Upper lobe of left lung (tissue), 6 donors: ENCODE results near the gene TBC1D4. TPM values are rescaled to one million over a fixed set of nuclear protein-coding genes. Genes with fewer than 3 reads are reported as not detected.

ENCODE experiments used
- ATAC-seq, 2 donors: fragments of 200-7000 bp; cut with Tn5 transposase; one replicate each; pipeline ENCODE4 v1.9.1; 2022; ENCODE audit warnings: mild to moderate bottlenecking in 2 of 2, moderate library complexity in 2 of 2; ENCODE audit not compliant: low FRiP score in 2 of 2
- DNase-seq, 2 donors: peaks; one replicate each; pipeline ENCODE4 v3.0.0-alpha.2; 2019 to 2020
- H3K27ac ChIP-seq, 4 donors: fragments of 200-600 bp; sonication (generic); one replicate each; pipeline ENCODE4 v1.5.1; 2016 to 2019
- H3K27me3 ChIP-seq, 4 donors: fragments of 200-600 bp; sonication (generic); one replicate each; pipeline ENCODE4 v1.5.1; 2017 to 2019
- H3K36me3 ChIP-seq, 4 donors: fragments of 200-600 bp; sonication (generic); one replicate each; pipeline ENCODE4 v1.5.1; 2016 to 2019
- H3K4me1 ChIP-seq, 4 donors: fragments of 200-600 bp; sonication (generic); one replicate each; pipeline ENCODE4 v1.5.1; 2018 to 2019
- H3K4me3 ChIP-seq, 4 donors: fragments of 200-600 bp; sonication (generic); one replicate each; pipeline ENCODE4 v1.5.1; 2017 to 2019; ENCODE audit warnings: mild to moderate bottlenecking in 2 of 4, moderate library complexity in 1 of 4
- H3K9me3 ChIP-seq, 4 donors: fragments of 200-600 bp; sonication (generic); one replicate each; pipeline ENCODE4 v1.5.1; 2018 to 2019
- EP300 ChIP-seq, 4 donors: sonication (generic); formaldehyde crosslinking; IDR thresholded peaks; one replicate each; pipeline ENCODE4 v1.5.1; 2017; ENCODE audit warnings: antibody characterized with exemption in 4 of 4, control low read depth in 2 of 4
- POLR2A ChIP-seq, 4 donors: fragments of 450-650 bp; IDR thresholded peaks; one replicate each; pipeline ENCODE4 v1.5.1; 2016 to 2017; ENCODE audit warnings: antibody characterized with exemption in 4 of 4, mild to moderate bottlenecking in 2 of 4
- POLR2AphosphoS5 ChIP-seq, 2 donors: sonication (generic); formaldehyde crosslinking; IDR thresholded peaks; one replicate each; pipeline ENCODE4 v1.5.1; 2017; ENCODE audit warnings: antibody characterized with exemption in 2 of 2
- WGBS, 2 donors: methylation state at CpG; one replicate each; pipeline ENCODE4 v1.1.5; 2017 to 2018; 5-methylcytosine and 5-hydroxymethylcytosine counted together
- total RNA-seq, 6 donors: library from RNA; depleted of rRNA in 4 of 6; stranded (reverse); fragments of >200 nt in 4 of 6; gene quantifications; one replicate each; pipeline versions ENCODE4 v1.1.0 to v1.2.1, GENCODE V29; 2016 to 2021
- TF ChIP-seq, protein P1 (sequence below), 6 experiments: fragments of 450-650 bp in 4 of 6; fragments of 200-600 bp in 2 of 6; sonication (generic) in 2 of 6; IDR thresholded peaks; one replicate each; pipeline ENCODE4 v1.5.1; 2016 to 2019; ENCODE audit warnings: antibody characterized with exemption in 6 of 6
- donor health status: DM: no; HTN: no; CAD: no; lungs with moderate emphysema.
- donor health status: DM: no; HTN: yes; CAD: no; lungs with severe emphysema.

The TBC1D4 gene
- total RNA-seq, 6 donors from 2014 or later, result 26.1 to 97.4 (median 30.7) TPM

DNA sequence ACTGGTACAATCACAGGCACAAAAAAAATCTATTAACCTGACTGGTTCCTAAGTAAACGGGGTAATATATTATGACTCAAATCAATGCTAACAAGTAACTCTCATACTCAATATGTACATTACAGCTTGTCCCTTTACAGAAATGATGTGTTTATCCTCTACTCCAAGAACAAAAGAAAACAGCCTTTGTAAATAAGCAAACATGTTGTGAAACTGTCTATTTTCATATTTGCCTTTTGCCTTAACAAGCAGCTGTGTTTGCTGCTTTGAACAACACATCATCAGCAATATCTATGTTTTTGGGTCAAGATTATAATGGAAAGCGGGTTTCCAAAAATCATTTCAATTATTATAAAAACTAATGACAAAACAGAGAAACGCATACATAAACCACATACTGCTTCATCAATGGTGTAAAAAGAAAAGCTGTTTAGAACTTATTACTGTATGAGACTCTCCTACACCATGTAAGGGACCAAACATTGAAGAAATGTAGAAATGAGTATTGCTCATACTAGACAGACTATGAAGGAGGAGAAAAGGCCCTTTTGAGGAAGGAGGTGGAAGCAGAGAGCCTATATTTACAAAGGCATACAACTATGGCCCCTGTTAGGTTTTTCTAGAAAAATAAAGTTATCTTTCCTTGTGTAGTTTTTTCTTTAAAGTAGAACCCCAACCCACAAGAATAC is 14.8 kb downstream of the TBC1D4 start:
- DNase-seq, result no peak
- Histone ChIP-seq H3K27ac (no peak overlapping the region), H3K36me3 (no peaks in the 10 kb centered on the region), H3K4me1 (no peaks in the 10 kb centered on the region), H3K4me3 (no peak overlapping the region), H3K27me3 (no peaks in the 10 kb centered on the region), H3K9me3 (no peaks in the 10 kb centered on the region)
- no peak for ATAC-seq
- 76 to 85% methylated on average over 3 of the region's 3 CpGs for WGBS, 2 donors
- no peak for TF ChIP-seq POLR2A (IDR thresholded peaks at IDR 0.05)
- no peak for TF ChIP-seq EP300 (IDR thresholded peaks at IDR 0.05)
- TF ChIP-seq POLR2AphosphoS5 (IDR thresholded peaks at IDR 0.05), result no peak
- TF ChIP-seq, protein P1, sequence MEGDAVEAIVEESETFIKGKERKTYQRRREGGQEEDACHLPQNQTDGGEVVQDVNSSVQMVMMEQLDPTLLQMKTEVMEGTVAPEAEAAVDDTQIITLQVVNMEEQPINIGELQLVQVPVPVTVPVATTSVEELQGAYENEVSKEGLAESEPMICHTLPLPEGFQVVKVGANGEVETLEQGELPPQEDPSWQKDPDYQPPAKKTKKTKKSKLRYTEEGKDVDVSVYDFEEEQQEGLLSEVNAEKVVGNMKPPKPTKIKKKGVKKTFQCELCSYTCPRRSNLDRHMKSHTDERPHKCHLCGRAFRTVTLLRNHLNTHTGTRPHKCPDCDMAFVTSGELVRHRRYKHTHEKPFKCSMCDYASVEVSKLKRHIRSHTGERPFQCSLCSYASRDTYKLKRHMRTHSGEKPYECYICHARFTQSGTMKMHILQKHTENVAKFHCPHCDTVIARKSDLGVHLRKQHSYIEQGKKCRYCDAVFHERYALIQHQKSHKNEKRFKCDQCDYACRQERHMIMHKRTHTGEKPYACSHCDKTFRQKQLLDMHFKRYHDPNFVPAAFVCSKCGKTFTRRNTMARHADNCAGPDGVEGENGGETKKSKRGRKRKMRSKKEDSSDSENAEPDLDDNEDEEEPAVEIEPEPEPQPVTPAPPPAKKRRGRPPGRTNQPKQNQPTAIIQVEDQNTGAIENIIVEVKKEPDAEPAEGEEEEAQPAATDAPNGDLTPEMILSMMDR (IDR thresholded peaks at IDR 0.05), result no peak

DNA sequence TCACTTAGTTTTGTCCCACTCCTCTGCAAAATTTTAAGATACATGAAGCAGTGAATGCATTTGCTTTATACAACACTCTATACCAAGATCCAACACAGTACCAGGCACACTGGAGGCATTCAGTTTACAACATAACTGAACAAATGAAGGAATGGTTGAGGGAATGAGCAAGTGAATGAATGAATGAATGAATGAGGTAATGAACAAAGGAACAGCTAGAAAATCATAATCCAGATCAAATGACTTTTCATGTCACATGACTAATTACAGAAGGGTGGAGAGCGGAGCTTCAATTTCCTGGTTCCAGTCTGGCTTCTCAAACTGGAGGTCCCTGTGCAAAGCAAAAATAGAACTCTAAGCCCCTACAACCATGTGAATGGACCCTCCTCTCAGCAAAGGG is 16.7 kb downstream of the TBC1D4 start:
- Histone ChIP-seq H3K27ac (no peak overlapping the region), H3K4me3 (no peak overlapping the region), H3K4me1 (no peaks in the 10 kb centered on the region), H3K9me3 (no peaks in the 10 kb centered on the region), H3K27me3 (no peaks in the 10 kb centered on the region), H3K36me3 (no peaks in the 10 kb centered on the region)
- no peak for TF ChIP-seq EP300 (IDR thresholded peaks at IDR 0.05)
- TF ChIP-seq, protein P1 (IDR thresholded peaks at IDR 0.05), result no peak
- no peak for TF ChIP-seq POLR2AphosphoS5 (IDR thresholded peaks at IDR 0.05)
- no peak for TF ChIP-seq POLR2A (IDR thresholded peaks at IDR 0.05)
- 95 to 96% methylated on average over 1 of the region's 1 CpG for WGBS, 2 donors
- DNase-seq (no peak), ATAC-seq (no peak)

DNA sequence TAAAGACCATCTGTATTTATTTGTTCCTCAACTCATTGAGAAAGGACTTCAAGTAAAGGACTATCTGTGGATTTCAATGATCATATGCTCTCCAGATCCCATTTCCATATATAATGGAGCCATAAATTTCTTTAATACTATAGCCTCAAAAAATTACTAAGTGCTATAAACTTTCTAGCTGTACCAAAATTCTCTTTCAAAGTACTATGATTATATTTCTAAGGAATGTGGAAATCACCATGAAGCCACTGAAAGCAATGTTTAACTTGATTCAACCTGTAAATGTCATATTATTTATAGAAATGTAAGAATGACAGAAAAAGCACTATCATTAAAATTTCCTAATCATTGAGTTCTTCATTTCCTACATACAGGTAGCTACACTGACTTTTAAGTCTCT is 20.7 kb downstream of the TBC1D4 start:
- Histone ChIP-seq H3K36me3 (no peaks in the 10 kb centered on the region), H3K27ac (no peak overlapping the region), H3K27me3 (no peaks in the 10 kb centered on the region), H3K4me1 (peaks cover 0 to 4% (median 0%) of the 10 kb centered on the region in 4 donors), H3K9me3 (no peaks in the 10 kb centered on the region), H3K4me3 (no peak overlapping the region)
- TF ChIP-seq POLR2AphosphoS5 (IDR thresholded peaks at IDR 0.05), result no peak
- TF ChIP-seq, protein P1 (IDR thresholded peaks at IDR 0.05), result no peak
- TF ChIP-seq POLR2A (IDR thresholded peaks at IDR 0.05), result no peak
- TF ChIP-seq EP300 (IDR thresholded peaks at IDR 0.05), result no peak
- DNase-seq, result no peak
- no peak for ATAC-seq

GRCh38 chr13:75460644-75461043 is 21.3 kb downstream of the TBC1D4 start:
- no peak overlapping the region for H3K4me3 ChIP-seq
- no peaks in the 10 kb centered on the region for H3K27me3 ChIP-seq
- H3K4me1 ChIP-seq, result peaks cover 0 to 4% (median 0%) of the 10 kb centered on the region in 4 donors
- WGBS, 2 donors, result 76 to 78% methylated on average over 5 of the region's 5 CpGs
- H3K27ac ChIP-seq, result no peak overlapping the region
- no peaks in the 10 kb centered on the region for H3K9me3 ChIP-seq
- no peak for DNase-seq
- ATAC-seq, result no peak
- H3K36me3 ChIP-seq, result no peaks in the 10 kb centered on the region
- TF ChIP-seq EP300 (IDR thresholded peaks at IDR 0.05), result no peak
- TF ChIP-seq POLR2AphosphoS5 (IDR thresholded peaks at IDR 0.05), result no peak
- TF ChIP-seq, protein P1 (IDR thresholded peaks at IDR 0.05), result no peak
- TF ChIP-seq POLR2A (IDR thresholded peaks at IDR 0.05), result no peak
